HepG2 (cell line): ENCODE data around the gene SMDT1. TPM values are rescaled to one million over a fixed set of nuclear protein-coding genes. Genes with fewer than 3 reads are reported as not detected.
A peak's percentile ranks its signal among the peaks of the same experiment; 100 is the strongest.

ENCODE experiments used
- ATAC-seq: fragments of 200-7000 bp; cut with Tn5 transposase; 3 replicates; pipeline ENCODE4 v1.9.1; 2020; ENCODE audit warnings: mild to moderate bottlenecking, moderate library complexity
- BruUV-seq: library from RNA; stranded (reverse); fragments of 400-500 nt; replicated peaks from 2 replicates; lab custom pipeline; 2021; lab: Mats Ljungman, UMichigan
- CTCF ChIA-PET: fragments of 300-600 bp; formaldehyde crosslinking; extraction: SDS; loops from one replicate; lab custom pipeline; 2021; ENCODE audit warnings: low total read pairs, inconsistent platforms, low intra/inter-chr PET ratio; lab: Yijun Ruan, JAX
- POLR2A ChIA-PET: fragments of 350-600 bp; sonication (Branson Sonifier 250); formaldehyde crosslinking; loops from one replicate; lab custom pipeline; 2020; ENCODE audit warnings: antibody characterized with exemption, inconsistent platforms; lab: Yijun Ruan, JAX
- DNase-seq: peaks from one replicate; pipeline ENCODE4 v3.0.0-alpha.2; 2015; ENCODE audit warnings: low spot score
- FAIRE-seq: peaks from 3 replicates; lab custom pipeline; 2011; peaks lifted over from hg19 to GRCh38; lab: Jason Lieb, UNC
- H2AFZ ChIP-seq: one replicate; pipeline ENCODE4 v1.6.1; 2011; ENCODE audit warnings: low read length, inconsistent platforms
- H3K27ac ChIP-seq: fragments of 300-600 bp; 3 replicates; pipeline ENCODE4 v1.8.0; 2011; ENCODE audit warnings: mixed run types, mild to moderate bottlenecking, mixed read lengths, low read length, inconsistent platforms; ENCODE audit not compliant: insufficient read depth; ENCODE audit errors: extremely low read length
- H3K27me3 ChIP-seq, 2 experiments: fragments of 200-600 bp in 1 of 2; 2 replicates in 1 of 2; 3 replicates in 1 of 2; pipeline versions ENCODE4 v1.6.0 to v1.8.0; 2011; ENCODE audit warnings: low read length in 2 of 2, mild to moderate bottlenecking in 2 of 2, moderate library complexity in 2 of 2, inconsistent platforms in 1 of 2; ENCODE audit not compliant: insufficient read depth in 2 of 2, control insufficient read depth in 1 of 2
- H3K36me3 ChIP-seq, 2 experiments: fragments of 200-600 bp in 1 of 2; replicated peaks in 1 of 2; 2 replicates in 1 of 2; 3 replicates in 1 of 2; pipeline versions ENCODE4 v1.5.1 to v1.8.0; 2011; ENCODE audit warnings: low read length in 2 of 2, inconsistent platforms in 1 of 2; ENCODE audit not compliant: insufficient read depth in 2 of 2, control insufficient read depth in 1 of 2
- H3K4me1 ChIP-seq: 2 replicates; pipeline ENCODE4 v1.5.1; 2012; ENCODE audit warnings: low read length, inconsistent platforms; ENCODE audit not compliant: insufficient read depth
- H3K4me2 ChIP-seq: 2 replicates; pipeline ENCODE4 v1.6.0; 2011; ENCODE audit warnings: low read depth, low read length, inconsistent platforms
- H3K4me3 ChIP-seq, 3 experiments: fragments of 200-600 bp in 1 of 3; sonication (generic), shearing (Covaris generic) in 1 of 3; replicated peaks in 1 of 3; 2 replicates each; pipeline ENCODE4 v1.5.1; 2011 to 2016; ENCODE audit warnings: low read length in 3 of 3, inconsistent platforms in 2 of 3, low read depth in 2 of 3, mild to moderate bottlenecking in 2 of 3, control low read depth in 1 of 3, mixed read lengths in 1 of 3; ENCODE audit not compliant: insufficient read depth in 1 of 3
- H3K79me2 ChIP-seq: one replicate; pipeline ENCODE4 v1.6.1; 2011; ENCODE audit warnings: low read length, inconsistent platforms; ENCODE audit not compliant: insufficient read depth
- H3K9ac ChIP-seq: 2 replicates; pipeline ENCODE4 v1.6.0; 2011; ENCODE audit warnings: mild to moderate bottlenecking, low read depth, low read length, inconsistent platforms; ENCODE audit not compliant: insufficient read depth
- H3K9me3 ChIP-seq: 2 replicates; pipeline ENCODE4 v1.5.1; 2012; ENCODE audit warnings: mild to moderate bottlenecking, low read length
- H4K20me1 ChIP-seq: 2 replicates; pipeline ENCODE4 v1.6.0; 2011; ENCODE audit warnings: inconsistent platforms, mild to moderate bottlenecking, low read length, moderate library complexity; ENCODE audit not compliant: insufficient read depth
- ARID2 ChIP-seq: sonication (generic); formaldehyde crosslinking; IDR thresholded peaks from 2 replicates; pipeline ENCODE4 v1.8.1; 2022; ENCODE audit warnings: mild to moderate bottlenecking, missing genetic modification reagents, borderline replicate concordance
- FOXM1 ChIP-seq: sonication (generic); formaldehyde crosslinking; IDR thresholded peaks from 2 replicates; pipeline ENCODE4 v1.5.0; 2020; ENCODE audit warnings: missing genetic modification reagents
- HNF4A ChIP-seq: sonication (generic); formaldehyde crosslinking; IDR thresholded peaks from 2 replicates; pipeline ENCODE4 v1.4.0; 2020; ENCODE audit warnings: missing genetic modification reagents
- HNF4G ChIP-seq, 2 experiments: sonication (generic) in 1 of 2; formaldehyde crosslinking in 1 of 2; IDR thresholded peaks; 2 replicates each; pipeline versions ENCODE4 v1.4.0 to v1.6.1; 2011 to 2020; ENCODE audit warnings: borderline replicate concordance in 2 of 2, low read depth in 2 of 2, mild to moderate bottlenecking in 2 of 2, low read length in 1 of 2, missing genetic modification reagents in 1 of 2, moderate library complexity in 1 of 2
- LCORL ChIP-seq, 2 experiments: fragments of 450-650 bp in 1 of 2; sonication (generic) in 1 of 2; formaldehyde crosslinking in 1 of 2; IDR thresholded peaks; 2 replicates each; pipeline versions ENCODE4 v1.5.0 to v1.6.1; 2017 to 2020; ENCODE audit warnings: antibody characterized with exemption in 1 of 2, missing genetic modification reagents in 1 of 2
- PHF21A ChIP-seq: sonication (generic); formaldehyde crosslinking; IDR thresholded peaks from 2 replicates; pipeline ENCODE4 v1.5.0; 2020; ENCODE audit warnings: mild to moderate bottlenecking, missing genetic modification reagents
- RCOR2 ChIP-seq: IDR thresholded peaks from 2 replicates; pipeline ENCODE4 v1.6.1; 2016; ENCODE audit warnings: missing biosample characterization, missing genetic modification reagents
- RORA ChIP-seq: sonication (generic); formaldehyde crosslinking; IDR thresholded peaks from 2 replicates; pipeline ENCODE4 v1.5.0; 2020; ENCODE audit warnings: mild to moderate bottlenecking, missing genetic modification reagents, moderate library complexity
- SETDB1 ChIP-seq: sonication (generic); formaldehyde crosslinking; IDR thresholded peaks from 2 replicates; pipeline ENCODE4 v1.5.1; 2020; ENCODE audit warnings: missing genetic modification reagents, mild to moderate bottlenecking, borderline replicate concordance
- ZMYM2 ChIP-seq: sonication (generic); formaldehyde crosslinking; IDR thresholded peaks from 2 replicates; pipeline ENCODE4 v1.8.0; 2022; ENCODE audit warnings: mild to moderate bottlenecking, missing genetic modification reagents
- ZNF253 ChIP-seq: sonication (generic); formaldehyde crosslinking; IDR thresholded peaks from 2 replicates; pipeline ENCODE4 v1.8.0; 2022; ENCODE audit warnings: mild to moderate bottlenecking, missing genetic modification reagents, borderline replicate concordance
- ZNF282 ChIP-seq: fragments of 450-650 bp; IDR thresholded peaks from 2 replicates; pipeline ENCODE4 v1.6.1; 2018; ENCODE audit not compliant: partially characterized antibody
- WGBS: methylation state at CpG from one replicate; pipeline ENCODE4 v1.1.6; 2017; ENCODE audit warnings: low lambda C conversion rate; 5-methylcytosine and 5-hydroxymethylcytosine counted together
- in situ Hi-C: cut with HindIII; loops from 2 replicates; pipeline ENCODE4 v1.10.0; 2017; ENCODE audit warnings: low pct_unique_long_range_greater_than_20kb; ENCODE audit not compliant: extremely low pct_ligation_motif_present
- intact Hi-C: fragments of 100-400 bp; cut with micrococcal nuclease; formaldehyde crosslinking; loops from one replicate; pipeline ENCODE4 v1.10.0; 2022; ENCODE audit not compliant: unreplicated experiment
- polyA plus RNA-seq, 8 experiments: library from polyadenylated mRNA; depleted of rRNA in 3 of 8; stranded (reverse) in 7 of 8; unstranded in 1 of 8; fragments of >200 nt; fragmentation: Illumina TruSeq in 4 of 8; extraction: Trizol in 4 of 8; gene quantifications; 2 replicates each; pipeline versions ENCODE4 v1.2.1 to v1.2.3, GENCODE V29; 2011 to 2016; ENCODE audit warnings: low read depth in 4 of 8, missing spikeins in 1 of 8, mixed read lengths in 1 of 8; ENCODE audit not compliant: insufficient read depth in 1 of 8
- total RNA-seq, 5 experiments: library from RNA; depleted of rRNA; stranded (reverse); fragments of >200 nt; fragmentation: Illumina TruSeq; extraction: Trizol; gene quantifications; 2 replicates each; pipeline ENCODE4 v1.2.3, GENCODE V29; 2016; ENCODE audit warnings: low read depth in 1 of 5
- TF ChIP-seq, protein P1 (sequence below): sonication (generic); formaldehyde crosslinking; conservative IDR thresholded peaks from 2 replicates; pipeline ENCODE4 v1.8.0; 2022; ENCODE audit warnings: low read depth, missing genetic modification reagents
- TF ChIP-seq, protein P2 (sequence below): IDR thresholded peaks from 2 replicates; pipeline ENCODE4 v1.6.1; 2018; ENCODE audit warnings: missing genetic modification reagents
- TF ChIP-seq, protein P3 (sequence below): sonication (generic); formaldehyde crosslinking; IDR thresholded peaks from 2 replicates; pipeline ENCODE4 v1.5.1; 2020; ENCODE audit warnings: missing genetic modification reagents, mild to moderate bottlenecking, borderline replicate concordance
- TF ChIP-seq, protein P4 (sequence below): sonication (generic); formaldehyde crosslinking; conservative IDR thresholded peaks from 2 replicates; pipeline ENCODE4 v1.4.0; 2020; ENCODE audit warnings: mild to moderate bottlenecking, missing genetic modification reagents, moderate library complexity

The SMDT1 gene
- total and polyA plus RNA-seq, 2 of the 13 experiments (the other 11 are each of a cell fraction or from before 2014, with no cell fraction given): 8.3 to 26.6 TPM

DNA sequence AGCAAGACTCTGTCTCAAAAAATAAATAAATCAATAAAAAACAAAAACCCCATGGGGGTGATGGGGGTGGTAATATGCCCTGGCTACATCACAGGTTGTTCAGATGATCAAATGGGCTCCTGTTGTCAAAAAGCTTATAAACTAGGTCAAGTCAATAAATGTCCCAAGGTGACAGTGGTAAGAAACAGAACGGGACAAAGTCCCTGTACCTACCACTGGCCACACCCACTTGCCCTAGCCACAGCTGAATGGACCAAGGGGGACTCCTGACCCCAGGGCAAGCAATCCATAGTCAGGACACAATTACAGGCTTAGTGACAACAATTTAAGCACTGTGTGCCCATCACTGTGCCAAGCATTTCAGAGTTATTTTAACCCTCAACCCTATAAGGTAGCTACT lies 14.9 kb upstream of the SMDT1 start:
- no peak overlapping the region for H3K4me3 ChIP-seq
- ChIA-PET POLR2A (interaction anchor here (1.6 kb wide), 1 partner anchor 14 kb away, joined by 5 read pairs; no protein-coding TSS in a partner anchor), CTCF (no interaction called here)
- no peaks in the 10 kb centered on the region for H4K20me1 ChIP-seq
- ATAC-seq: peak; percentile 61
- WGBS: 67% methylated on average over 1 of the region's 1 CpG
- no peaks in the 10 kb centered on the region for H3K79me2 ChIP-seq
- intact Hi-C loops (no loop called here), in situ Hi-C loops (no loop called here)
- H3K4me1 ChIP-seq: peaks cover 18% of the 10 kb centered on the region
- DNase-seq: no peak
- H3K36me3 ChIP-seq: peaks cover 8 to 12% of the 10 kb centered on the region in 2 experiments; a peak in 4 of 5 replicates
- peak overlapping the region; percentile 14 for H3K27ac ChIP-seq
- no peaks in the 10 kb centered on the region for H3K27me3 ChIP-seq
- no peak for FAIRE-seq
- BruUV-seq: no TSS peak
- H3K9ac ChIP-seq: no peak overlapping the region
- H3K4me2 ChIP-seq: no peak overlapping the region; the same call in 1 of the 2 replicates
- H2AFZ ChIP-seq: no peak overlapping the region
- H3K9me3 ChIP-seq: no peaks in the 10 kb centered on the region
- TF ChIP-seq, protein P1, sequence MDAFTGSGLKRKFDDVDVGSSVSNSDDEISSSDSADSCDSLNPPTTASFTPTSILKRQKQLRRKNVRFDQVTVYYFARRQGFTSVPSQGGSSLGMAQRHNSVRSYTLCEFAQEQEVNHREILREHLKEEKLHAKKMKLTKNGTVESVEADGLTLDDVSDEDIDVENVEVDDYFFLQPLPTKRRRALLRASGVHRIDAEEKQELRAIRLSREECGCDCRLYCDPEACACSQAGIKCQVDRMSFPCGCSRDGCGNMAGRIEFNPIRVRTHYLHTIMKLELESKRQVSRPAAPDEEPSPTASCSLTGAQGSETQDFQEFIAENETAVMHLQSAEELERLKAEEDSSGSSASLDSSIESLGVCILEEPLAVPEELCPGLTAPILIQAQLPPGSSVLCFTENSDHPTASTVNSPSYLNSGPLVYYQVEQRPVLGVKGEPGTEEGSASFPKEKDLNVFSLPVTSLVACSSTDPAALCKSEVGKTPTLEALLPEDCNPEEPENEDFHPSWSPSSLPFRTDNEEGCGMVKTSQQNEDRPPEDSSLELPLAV (CRISPR knock-in tag): no peak
- TF ChIP-seq, protein P2, sequence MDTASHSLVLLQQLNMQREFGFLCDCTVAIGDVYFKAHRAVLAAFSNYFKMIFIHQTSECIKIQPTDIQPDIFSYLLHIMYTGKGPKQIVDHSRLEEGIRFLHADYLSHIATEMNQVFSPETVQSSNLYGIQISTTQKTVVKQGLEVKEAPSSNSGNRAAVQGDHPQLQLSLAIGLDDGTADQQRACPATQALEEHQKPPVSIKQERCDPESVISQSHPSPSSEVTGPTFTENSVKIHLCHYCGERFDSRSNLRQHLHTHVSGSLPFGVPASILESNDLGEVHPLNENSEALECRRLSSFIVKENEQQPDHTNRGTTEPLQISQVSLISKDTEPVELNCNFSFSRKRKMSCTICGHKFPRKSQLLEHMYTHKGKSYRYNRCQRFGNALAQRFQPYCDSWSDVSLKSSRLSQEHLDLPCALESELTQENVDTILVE (CRISPR knock-in tag): no peak
- TF ChIP-seq, protein P3, sequence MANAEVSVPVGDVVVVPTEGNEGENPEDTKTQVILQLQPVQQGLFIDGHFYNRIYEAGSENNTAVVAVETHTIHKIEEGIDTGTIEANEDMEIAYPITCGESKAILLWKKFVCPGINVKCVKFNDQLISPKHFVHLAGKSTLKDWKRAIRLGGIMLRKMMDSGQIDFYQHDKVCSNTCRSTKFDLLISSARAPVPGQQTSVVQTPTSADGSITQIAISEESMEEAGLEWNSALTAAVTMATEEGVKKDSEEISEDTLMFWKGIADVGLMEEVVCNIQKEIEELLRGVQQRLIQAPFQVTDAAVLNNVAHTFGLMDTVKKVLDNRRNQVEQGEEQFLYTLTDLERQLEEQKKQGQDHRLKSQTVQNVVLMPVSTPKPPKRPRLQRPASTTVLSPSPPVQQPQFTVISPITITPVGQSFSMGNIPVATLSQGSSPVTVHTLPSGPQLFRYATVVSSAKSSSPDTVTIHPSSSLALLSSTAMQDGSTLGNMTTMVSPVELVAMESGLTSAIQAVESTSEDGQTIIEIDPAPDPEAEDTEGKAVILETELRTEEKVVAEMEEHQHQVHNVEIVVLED (CRISPR knock-in tag): no peak
- TF ChIP-seq LCORL (IDR thresholded peaks at IDR 0.05) (no peak), LCORL (CRISPR knock-in tag; IDR thresholded peaks at IDR 0.05) (peak; percentile 47; the same call in 1 of the 2 replicates), RORA (CRISPR knock-in tag) (0 out of 2 replicates have a peak, but pooled peaks have one; percentile 55), ZNF253 (CRISPR knock-in tag) (no peak), ARID2 (no peak), RCOR2 (CRISPR knock-in tag) (0 out of 2 replicates have a peak, but pooled peaks have one; percentile 16), FOXM1 (CRISPR knock-in tag) (no peak), HNF4A (peak; percentile 81), PHF21A (CRISPR knock-in tag) (no peak), ZNF282 (no peak), HNF4G (IDR thresholded peaks at IDR 0.05; ENCODE audit: borderline replicate concordance, low read depth, low read length) (peak; percentile 37; the same call in 1 of the 2 replicates), HNF4G (CRISPR knock-in tag; IDR thresholded peaks at IDR 0.05; ENCODE audit: borderline replicate concordance, low read depth) (no peak), SETDB1 (no peak), ZMYM2 (CRISPR knock-in tag) (peak; percentile 63; the same call in 1 of the 2 replicates)
- TF ChIP-seq, protein P4, sequence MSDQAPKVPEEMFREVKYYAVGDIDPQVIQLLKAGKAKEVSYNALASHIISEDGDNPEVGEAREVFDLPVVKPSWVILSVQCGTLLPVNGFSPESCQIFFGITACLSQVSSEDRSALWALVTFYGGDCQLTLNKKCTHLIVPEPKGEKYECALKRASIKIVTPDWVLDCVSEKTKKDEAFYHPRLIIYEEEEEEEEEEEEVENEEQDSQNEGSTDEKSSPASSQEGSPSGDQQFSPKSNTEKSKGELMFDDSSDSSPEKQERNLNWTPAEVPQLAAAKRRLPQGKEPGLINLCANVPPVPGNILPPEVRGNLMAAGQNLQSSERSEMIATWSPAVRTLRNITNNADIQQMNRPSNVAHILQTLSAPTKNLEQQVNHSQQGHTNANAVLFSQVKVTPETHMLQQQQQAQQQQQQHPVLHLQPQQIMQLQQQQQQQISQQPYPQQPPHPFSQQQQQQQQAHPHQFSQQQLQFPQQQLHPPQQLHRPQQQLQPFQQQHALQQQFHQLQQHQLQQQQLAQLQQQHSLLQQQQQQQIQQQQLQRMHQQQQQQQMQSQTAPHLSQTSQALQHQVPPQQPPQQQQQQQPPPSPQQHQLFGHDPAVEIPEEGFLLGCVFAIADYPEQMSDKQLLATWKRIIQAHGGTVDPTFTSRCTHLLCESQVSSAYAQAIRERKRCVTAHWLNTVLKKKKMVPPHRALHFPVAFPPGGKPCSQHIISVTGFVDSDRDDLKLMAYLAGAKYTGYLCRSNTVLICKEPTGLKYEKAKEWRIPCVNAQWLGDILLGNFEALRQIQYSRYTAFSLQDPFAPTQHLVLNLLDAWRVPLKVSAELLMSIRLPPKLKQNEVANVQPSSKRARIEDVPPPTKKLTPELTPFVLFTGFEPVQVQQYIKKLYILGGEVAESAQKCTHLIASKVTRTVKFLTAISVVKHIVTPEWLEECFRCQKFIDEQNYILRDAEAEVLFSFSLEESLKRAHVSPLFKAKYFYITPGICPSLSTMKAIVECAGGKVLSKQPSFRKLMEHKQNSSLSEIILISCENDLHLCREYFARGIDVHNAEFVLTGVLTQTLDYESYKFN: peak; percentile 61; the same call in 1 of the 2 replicates
